NT2/D1 (cell line): ENCODE measurements around the gene ICAM2.

Experiments
- DNase-seq: peaks from one replicate; pipeline ENCODE4 v3.0.0-alpha.2; 2011; ENCODE audit warnings: low read depth, low spot score
- H3K27me3 ChIP-seq: 2 replicates; pipeline ENCODE4 v1.6.0; 2011; ENCODE audit warnings: mild to moderate bottlenecking; ENCODE audit not compliant: insufficient read length, insufficient read depth
- H3K36me3 ChIP-seq: 2 replicates; pipeline ENCODE4 v1.6.1; 2011; ENCODE audit warnings: mild to moderate bottlenecking, low read length, mixed read lengths; ENCODE audit not compliant: insufficient read depth, insufficient read length
- H3K4me1 ChIP-seq: 2 replicates; pipeline ENCODE4 v1.5.1; 2011; ENCODE audit not compliant: insufficient read depth, insufficient read length
- H3K4me3 ChIP-seq: 2 replicates; pipeline ENCODE4 v1.5.1; 2011; ENCODE audit warnings: low read depth; ENCODE audit not compliant: insufficient read length
- H3K9ac ChIP-seq: 2 replicates; pipeline ENCODE4 v1.6.0; 2011; ENCODE audit warnings: low read depth; ENCODE audit not compliant: insufficient read length
- H3K9me3 ChIP-seq: 2 replicates; pipeline ENCODE4 v1.5.1; 2011; ENCODE audit warnings: mild to moderate bottlenecking, low read length; ENCODE audit not compliant: insufficient read depth
- SUZ12 ChIP-seq: IDR thresholded peaks from 2 replicates; pipeline ENCODE4 v1.6.1; 2011; ENCODE audit not compliant: insufficient read length, insufficient read depth; ENCODE audit errors: extremely low read depth
- YY1 ChIP-seq: IDR thresholded peaks from 2 replicates; pipeline ENCODE4 v1.6.1; 2011; ENCODE audit not compliant: insufficient read length, insufficient read depth
- ZNF274 ChIP-seq: IDR thresholded peaks from 2 replicates; pipeline ENCODE4 v1.6.1; 2011; ENCODE audit warnings: mild to moderate bottlenecking, low read depth, low read length

The ICAM2 gene

DNA sequence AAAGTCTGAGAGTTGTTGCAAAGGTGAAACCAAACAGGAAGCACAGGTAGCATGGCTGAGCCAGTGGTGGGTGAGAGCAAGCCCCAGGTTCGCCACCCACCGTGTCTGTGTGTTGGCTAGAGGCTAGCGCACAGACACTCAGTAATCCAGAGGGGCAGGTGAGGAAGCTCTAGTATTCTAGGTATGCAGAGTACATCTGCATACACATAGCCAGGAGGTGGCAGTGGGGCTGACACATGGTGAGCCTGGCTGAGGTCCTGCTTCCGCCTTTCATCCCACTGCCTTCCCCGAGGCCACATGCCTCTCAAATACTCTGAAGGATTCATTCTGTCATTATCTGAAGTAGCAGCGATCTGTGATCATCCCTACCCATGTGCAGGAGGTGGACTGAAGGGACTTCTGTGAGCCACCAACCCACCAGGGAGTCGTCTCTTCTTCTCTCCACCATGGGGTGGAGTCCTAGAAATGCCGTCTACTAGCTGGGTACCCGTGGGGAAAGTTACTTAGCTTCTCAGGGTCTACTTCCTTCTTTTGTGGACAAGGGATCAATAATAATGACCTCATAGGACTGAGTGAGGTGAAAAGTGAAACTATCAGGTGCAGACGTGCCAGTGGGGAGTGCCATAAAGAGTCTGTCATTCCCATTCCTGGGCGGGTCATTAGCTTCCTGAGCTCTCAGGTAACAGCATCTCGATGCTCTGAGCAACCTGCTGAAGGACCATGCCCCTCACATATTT lies 36.0 kb upstream of the ICAM2 start:
- peaks cover 9% of the 10 kb centered on the region for H3K4me1 ChIP-seq

GRCh38 chr17:64055183-64056142 lies 35.0 kb upstream of the ICAM2 start:
- TF ChIP-seq YY1 (no peak), SUZ12 (no peak), ZNF274 (no peak)
- no peaks in the 10 kb centered on the region for H3K9me3 ChIP-seq
- peaks cover 38% of the 10 kb centered on the region for H3K36me3 ChIP-seq
- no peak overlapping the region for H3K4me3 ChIP-seq
- H3K27me3 ChIP-seq, result no peaks in the 10 kb centered on the region
- H3K9ac ChIP-seq, result no peak overlapping the region
- no peak for DNase-seq
- H3K4me1 ChIP-seq, result peaks cover 9% of the 10 kb centered on the region

More for the DNA sequence above, 36.0 kb upstream of the ICAM2 start:
- no peak for TF ChIP-seq ZNF274
- TF ChIP-seq YY1, result no peak
- no peak for TF ChIP-seq SUZ12
- H3K4me3 ChIP-seq, result no peak overlapping the region
- H3K9me3 ChIP-seq, result no peaks in the 10 kb centered on the region
- no peaks in the 10 kb centered on the region for H3K27me3 ChIP-seq
- H3K36me3 ChIP-seq, result peaks cover 36% of the 10 kb centered on the region
- peak; percentile 49 for DNase-seq
- H3K9ac ChIP-seq, result no peak overlapping the region

DNA sequence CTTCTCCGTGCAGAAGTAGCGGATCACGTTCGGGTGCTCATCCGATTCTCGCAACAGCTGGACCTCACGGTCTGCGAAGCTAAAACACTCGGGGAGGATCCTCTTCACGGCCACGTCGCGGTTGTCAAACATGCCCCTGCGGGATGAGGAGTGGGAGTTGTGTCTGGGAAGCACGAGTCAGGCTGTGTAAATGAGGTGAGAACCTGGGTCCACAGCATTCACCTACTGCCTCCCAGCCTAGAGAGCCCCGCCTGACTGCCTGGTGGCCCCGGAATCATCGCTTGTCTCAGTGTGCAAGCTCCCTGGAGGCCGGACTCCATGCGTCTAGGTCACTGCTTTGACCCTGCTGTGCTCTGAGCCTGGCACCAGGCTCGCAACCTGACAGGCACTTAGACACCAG lies 33.9 kb upstream of the ICAM2 start:
- peaks cover 36% of the 10 kb centered on the region for H3K36me3 ChIP-seq
- no peak overlapping the region for H3K4me3 ChIP-seq
- H3K9ac ChIP-seq, result no peak overlapping the region
- DNase-seq, result no peak
- no peaks in the 10 kb centered on the region for H3K9me3 ChIP-seq
- TF ChIP-seq YY1 (no peak), ZNF274 (no peak), SUZ12 (no peak)
- H3K4me1 ChIP-seq, result peaks cover 9% of the 10 kb centered on the region
- H3K27me3 ChIP-seq, result no peaks in the 10 kb centered on the region

- Histone ChIP-seq H3K4me3 (no peak overlapping the region), H3K27me3 (no peaks in the 10 kb centered on the region), H3K36me3 (peaks cover 46% of the 10 kb centered on the region), H3K9ac (no peak overlapping the region), H3K9me3 (no peaks in the 10 kb centered on the region), H3K4me1 (peaks cover 9% of the 10 kb centered on the region)
- DNase-seq, result no peak
- no peak for TF ChIP-seq ZNF274
- no peak for TF ChIP-seq SUZ12
- TF ChIP-seq YY1, result no peak
Observed at GRCh38 chr17:64053101-64053500, 32.7 kb upstream of the ICAM2 start.

GRCh38 chr17:64051153-64051552 lies 30.7 kb upstream of the ICAM2 start:
- H3K9ac ChIP-seq, result no peak overlapping the region

GRCh38 chr17:64048805-64049204 lies 28.4 kb upstream of the ICAM2 start:
- H3K4me1 ChIP-seq, result no peaks in the 10 kb centered on the region
- TF ChIP-seq YY1 (no peak), SUZ12 (no peak), ZNF274 (no peak)
- H3K4me3 ChIP-seq, result no peak overlapping the region
- H3K27me3 ChIP-seq, result no peaks in the 10 kb centered on the region
- H3K36me3 ChIP-seq, result peaks cover 67% of the 10 kb centered on the region
- H3K9me3 ChIP-seq, result no peaks in the 10 kb centered on the region
- no peak for DNase-seq
- H3K9ac ChIP-seq, result no peak overlapping the region

More at GRCh38 chr17:64051153-64051552, 30.7 kb upstream of the ICAM2 start:
- Histone ChIP-seq H3K4me1 (peaks cover 4% of the 10 kb centered on the region), H3K36me3 (peaks cover 54% of the 10 kb centered on the region), H3K9me3 (no peaks in the 10 kb centered on the region), H3K27me3 (no peaks in the 10 kb centered on the region), H3K4me3 (no peak overlapping the region)
- TF ChIP-seq YY1 (no peak), ZNF274 (no peak), SUZ12 (no peak)
- DNase-seq, result no peak

DNA sequence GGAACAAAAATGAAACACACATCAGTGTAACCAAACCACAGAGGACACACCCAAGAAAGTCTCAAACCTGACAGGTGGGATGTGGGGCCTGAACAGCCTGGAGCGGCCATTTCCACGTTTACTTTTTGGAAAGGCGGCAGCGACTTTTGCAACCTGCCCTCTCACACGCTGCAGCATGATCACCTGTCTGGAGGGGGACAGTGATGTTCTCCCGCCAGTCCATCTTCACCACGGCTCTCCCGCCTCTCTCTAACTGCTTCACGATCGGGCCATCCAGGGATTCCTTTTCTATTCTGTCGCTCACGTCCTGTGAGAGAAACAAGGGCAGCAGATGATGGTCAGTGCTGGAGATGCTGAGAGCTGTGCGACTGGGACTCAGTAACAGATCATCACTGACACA lies 24.7 kb upstream of the ICAM2 start:
- Histone ChIP-seq H3K9me3 (no peaks in the 10 kb centered on the region), H3K27me3 (no peaks in the 10 kb centered on the region), H3K4me3 (no peak overlapping the region), H3K9ac (no peak overlapping the region), H3K4me1 (no peaks in the 10 kb centered on the region), H3K36me3 (peaks cover 56% of the 10 kb centered on the region)
- no peak for DNase-seq
- TF ChIP-seq SUZ12 (no peak), ZNF274 (no peak), YY1 (no peak)
